ENCODE results near the gene NFATC2.
"Not testable (repeated sequence)": the region's sequence is repeated elsewhere in the genome, so short reads cannot be mapped to it uniquely, and the experiment has no call there.

NFATC2 gene

GRCh38 chr20:51540074-51540473 is 2.4 kb downstream of the NFATC2 start:
- not testable (repeated sequence) for H3K9ac ChIP-seq (ENCODE audit: low read length in 2 of 2); H3K4me3 ChIP-seq (ENCODE audit: low read length in 2 of 2); H3K9me3 ChIP-seq (ENCODE audit: control insufficient read depth in 2 of 2, low read length in 2 of 2); H3K36me3 ChIP-seq (ENCODE audit: control insufficient read depth in 2 of 2, insufficient read depth in 2 of 2, low read length in 2 of 2); H3K27me3 ChIP-seq (ENCODE audit: control insufficient read depth in 1 of 2, insufficient read depth in 2 of 2, low read length in 2 of 2); H3K27ac ChIP-seq (ENCODE audit: low read length)
- H3K4me1 ChIP-seq (ENCODE audit: control insufficient read depth, insufficient read depth, low read length) = peaks cover 24% of the 10 kb centered on the region

- no peak overlapping the region for H3K27ac ChIP-seq (ENCODE audit: low read length)
- no peaks in the 10 kb centered on the region for H3K36me3 ChIP-seq (ENCODE audit: control insufficient read depth in 2 of 2, insufficient read depth in 2 of 2, low read length in 2 of 2)
- peaks cover 14% of the 10 kb centered on the region for H3K4me1 ChIP-seq (ENCODE audit: control insufficient read depth, insufficient read depth, low read length)
- peaks cover 0 to 3% of the 10 kb centered on the region in 2 donors for H3K9me3 ChIP-seq (ENCODE audit: control insufficient read depth in 2 of 2, low read length in 2 of 2)
- H3K27me3 ChIP-seq (ENCODE audit: control insufficient read depth in 1 of 2, insufficient read depth in 2 of 2, low read length in 2 of 2) = no peaks in the 10 kb centered on the region
- H3K9ac ChIP-seq (ENCODE audit: low read length in 2 of 2) = no peak overlapping the region
- H3K4me3 ChIP-seq (ENCODE audit: low read length in 2 of 2) = no peak overlapping the region
These were observed 6.1 kb downstream of the NFATC2 start for GRCh38 chr20:51536116-51537069.

- no peaks in the 10 kb centered on the region for H3K27me3 ChIP-seq (ENCODE audit: control insufficient read depth in 1 of 2, insufficient read depth in 2 of 2, low read length in 2 of 2)
- no peak overlapping the region for H3K9ac ChIP-seq (ENCODE audit: low read length in 2 of 2)
- H3K4me1 ChIP-seq (ENCODE audit: control insufficient read depth, insufficient read depth, low read length) = peaks cover 7% of the 10 kb centered on the region
- H3K4me3 ChIP-seq (ENCODE audit: low read length in 2 of 2) = no peak overlapping the region
- H3K36me3 ChIP-seq (ENCODE audit: control insufficient read depth in 2 of 2, insufficient read depth in 2 of 2, low read length in 2 of 2) = no peaks in the 10 kb centered on the region
- peaks cover 0 to 3% of the 10 kb centered on the region in 2 donors for H3K9me3 ChIP-seq (ENCODE audit: control insufficient read depth in 2 of 2, low read length in 2 of 2)
- no peak overlapping the region for H3K27ac ChIP-seq (ENCODE audit: low read length)
These were observed 6.8 kb downstream of the NFATC2 start for GRCh38 chr20:51535674-51536073.

GRCh38 chr20:51535075-51535386 is 7.5 kb downstream of the NFATC2 start:
- H3K27ac ChIP-seq (ENCODE audit: low read length) = no peak overlapping the region
- H3K27me3 ChIP-seq (ENCODE audit: control insufficient read depth in 1 of 2, insufficient read depth in 2 of 2, low read length in 2 of 2) = no peaks in the 10 kb centered on the region
- peaks cover 6% of the 10 kb centered on the region for H3K4me1 ChIP-seq (ENCODE audit: control insufficient read depth, insufficient read depth, low read length)
- H3K36me3 ChIP-seq (ENCODE audit: control insufficient read depth in 2 of 2, insufficient read depth in 2 of 2, low read length in 2 of 2) = no peaks in the 10 kb centered on the region
- no peak overlapping the region for H3K4me3 ChIP-seq (ENCODE audit: low read length in 2 of 2)
- no peak overlapping the region for H3K9ac ChIP-seq (ENCODE audit: low read length in 2 of 2)
- H3K9me3 ChIP-seq (ENCODE audit: control insufficient read depth in 2 of 2, low read length in 2 of 2) = peaks cover 0 to 3% of the 10 kb centered on the region in 2 donors

- Histone ChIP-seq H3K27ac (ENCODE audit: low read length) (peak overlapping the region; percentile 49), H3K9ac (ENCODE audit: low read length in 2 of 2) (peak overlapping the region in 1 of 2 donors; percentile 56), H3K27me3 (ENCODE audit: control insufficient read depth in 1 of 2, insufficient read depth in 2 of 2, low read length in 2 of 2) (no peaks in the 10 kb centered on the region), H3K4me1 (ENCODE audit: control insufficient read depth, insufficient read depth, low read length) (peaks cover 6% of the 10 kb centered on the region), H3K36me3 (ENCODE audit: control insufficient read depth in 2 of 2, insufficient read depth in 2 of 2, low read length in 2 of 2) (no peaks in the 10 kb centered on the region), H3K4me3 (ENCODE audit: low read length in 2 of 2) (no peak overlapping the region), H3K9me3 (ENCODE audit: control insufficient read depth in 2 of 2, low read length in 2 of 2) (peaks cover 0 to 3% of the 10 kb centered on the region in 2 donors)
These were observed 9.0 kb downstream of the NFATC2 start for GRCh38 chr20:51533291-51534172.

GRCh38 chr20:51532577-51533191 is 9.8 kb downstream of the NFATC2 start:
- peak overlapping the region in 1 of 2 donors; percentile 56 for H3K9ac ChIP-seq (ENCODE audit: low read length in 2 of 2)
- H3K4me3 ChIP-seq (ENCODE audit: low read length in 2 of 2) = peak overlapping the region; percentile 17 to 29
- peaks cover 0 to 3% of the 10 kb centered on the region in 2 donors for H3K9me3 ChIP-seq (ENCODE audit: control insufficient read depth in 2 of 2, low read length in 2 of 2)
- H3K4me1 ChIP-seq (ENCODE audit: control insufficient read depth, insufficient read depth, low read length) = peaks cover 6% of the 10 kb centered on the region
- peak overlapping the region; percentile 49 for H3K27ac ChIP-seq (ENCODE audit: low read length)
- H3K36me3 ChIP-seq (ENCODE audit: control insufficient read depth in 2 of 2, insufficient read depth in 2 of 2, low read length in 2 of 2) = no peaks in the 10 kb centered on the region
- no peaks in the 10 kb centered on the region for H3K27me3 ChIP-seq (ENCODE audit: control insufficient read depth in 1 of 2, insufficient read depth in 2 of 2, low read length in 2 of 2)

- no peaks in the 10 kb centered on the region for H3K9me3 ChIP-seq (ENCODE audit: control insufficient read depth in 2 of 2, low read length in 2 of 2)
- peaks cover 6% of the 10 kb centered on the region for H3K4me1 ChIP-seq (ENCODE audit: control insufficient read depth, insufficient read depth, low read length)
- H3K36me3 ChIP-seq (ENCODE audit: control insufficient read depth in 2 of 2, insufficient read depth in 2 of 2, low read length in 2 of 2) = no peaks in the 10 kb centered on the region
- no peaks in the 10 kb centered on the region for H3K27me3 ChIP-seq (ENCODE audit: control insufficient read depth in 1 of 2, insufficient read depth in 2 of 2, low read length in 2 of 2)
- peak overlapping the region in 1 of 2 donors; percentile 56 for H3K9ac ChIP-seq (ENCODE audit: low read length in 2 of 2)
- H3K27ac ChIP-seq (ENCODE audit: low read length) = peak overlapping the region; percentile 49
- peak overlapping the region in 1 of 2 donors; percentile 17 for H3K4me3 ChIP-seq (ENCODE audit: low read length in 2 of 2)
These were observed 10.6 kb downstream of the NFATC2 start for GRCh38 chr20:51531712-51532456.

GRCh38 chr20:51531141-51531710 is 11.3 kb downstream of the NFATC2 start:
- H3K27me3 ChIP-seq (ENCODE audit: control insufficient read depth in 1 of 2, insufficient read depth in 2 of 2, low read length in 2 of 2) = no peaks in the 10 kb centered on the region
- no peaks in the 10 kb centered on the region for H3K9me3 ChIP-seq (ENCODE audit: control insufficient read depth in 2 of 2, low read length in 2 of 2)
- H3K4me1 ChIP-seq (ENCODE audit: control insufficient read depth, insufficient read depth, low read length) = peaks cover 6% of the 10 kb centered on the region
- no peaks in the 10 kb centered on the region for H3K36me3 ChIP-seq (ENCODE audit: control insufficient read depth in 2 of 2, insufficient read depth in 2 of 2, low read length in 2 of 2)
- H3K4me3 ChIP-seq (ENCODE audit: low read length in 2 of 2) = no peak overlapping the region
- no peak overlapping the region for H3K27ac ChIP-seq (ENCODE audit: low read length)
- no peak overlapping the region for H3K9ac ChIP-seq (ENCODE audit: low read length in 2 of 2)

GRCh38 chr20:51529758-51530157 is 12.8 kb downstream of the NFATC2 start:
- Histone ChIP-seq H3K9me3 (ENCODE audit: control insufficient read depth in 2 of 2, low read length in 2 of 2) (no peaks in the 10 kb centered on the region), H3K27ac (ENCODE audit: low read length) (no peak overlapping the region), H3K27me3 (ENCODE audit: control insufficient read depth in 1 of 2, insufficient read depth in 2 of 2, low read length in 2 of 2) (no peaks in the 10 kb centered on the region), H3K9ac (ENCODE audit: low read length in 2 of 2) (no peak overlapping the region), H3K4me1 (ENCODE audit: control insufficient read depth, insufficient read depth, low read length) (peaks cover 6% of the 10 kb centered on the region), H3K4me3 (ENCODE audit: low read length in 2 of 2) (no peak overlapping the region), H3K36me3 (ENCODE audit: control insufficient read depth in 2 of 2, insufficient read depth in 2 of 2, low read length in 2 of 2) (no peaks in the 10 kb centered on the region)

Data from stomach smooth muscle (tissue), 2 donors.